ENCODE measurements around the gene HIPK2. TPM values are rescaled to one million over a fixed set of nuclear protein-coding genes. Genes with fewer than 3 reads are reported as not detected.

The HIPK2 gene
- polyA plus RNA-seq, 2 of the 4 experiments (the other 2 are of a cell fraction) = 11.3 to 12.1 TPM

GRCh38 chr7:139657725-139658124, 120.1 kb downstream of the HIPK2 start:
- WGBS (ENCODE audit: missing lambda C conversion rate) = 93% methylated on average over 1 of the region's 1 CpG
- H3K9me3 ChIP-seq = no peaks in the 10 kb centered on the region
- FAIRE-seq (no peak), ATAC-seq (no peak), DNase-seq (ENCODE audit: low read depth in 1 of 2, low spot score in 1 of 2) (no peak)
- no peak overlapping the region for H3K27ac ChIP-seq
- ChIA-PET CTCF (interaction anchor here (1.8 to 3.7 kb wide), 2 partner anchors 11 to 113 kb away, joined by 3 to 21 read pairs; no protein-coding TSS in a partner anchor), POLR2A (no interaction called here)
- no peak overlapping the region for H3K4me3 ChIP-seq
- no peak overlapping the region for H3K4me2 ChIP-seq
- TF ChIP-seq FOXS1 (CRISPR knock-in tag; IDR thresholded peaks at IDR 0.05) = no peak
- no peak for TF ChIP-seq RAD21 (conservative IDR thresholded peaks at IDR 0.05 in 1 of 2, IDR thresholded peaks at IDR 0.05 in 1 of 2)
- no peak for TF ChIP-seq ZSCAN20 (CRISPR knock-in tag; IDR thresholded peaks at IDR 0.05)
- TF ChIP-seq EHF (CRISPR knock-in tag; IDR thresholded peaks at IDR 0.05) = no peak
- TF ChIP-seq EP300 (IDR thresholded peaks at IDR 0.05) = no peak
- no peak for TF ChIP-seq HOXB5 (CRISPR knock-in tag; IDR thresholded peaks at IDR 0.05)
- no peak for TF ChIP-seq ZFP36 (IDR thresholded peaks at IDR 0.05; ENCODE audit: borderline replicate concordance, partially characterized antibody)
- no peak for TF ChIP-seq BCL3 (IDR thresholded peaks at IDR 0.05)
- no peak for TF ChIP-seq NPAS2 (CRISPR knock-in tag; IDR thresholded peaks at IDR 0.05; ENCODE audit: borderline replicate concordance)
- no peak for TF ChIP-seq PBX3 (IDR thresholded peaks at IDR 0.05)
- TF ChIP-seq RARB (CRISPR knock-in tag; IDR thresholded peaks at IDR 0.05) = no peak
- no peak for TF ChIP-seq CTCF (IDR thresholded peaks at IDR 0.05)
- no peak for TF ChIP-seq HEYL (CRISPR knock-in tag; IDR thresholded peaks at IDR 0.05)
- no peak for TF ChIP-seq FOSB (CRISPR knock-in tag; IDR thresholded peaks at IDR 0.05)
- TF ChIP-seq EHMT2 (IDR thresholded peaks at IDR 0.05; ENCODE audit: low read depth) = no peak
- no peak for TF ChIP-seq TFCP2L1 (CRISPR knock-in tag; IDR thresholded peaks at IDR 0.05)
- TF ChIP-seq HOXA7 (CRISPR knock-in tag; IDR thresholded peaks at IDR 0.05) = no peak
- no peak for TF ChIP-seq ELK1 (IDR thresholded peaks at IDR 0.05; ENCODE audit: low read depth, low read length)
- no peak for TF ChIP-seq RNF2 (IDR thresholded peaks at IDR 0.05; ENCODE audit: borderline replicate concordance, low read depth)
- no peak for TF ChIP-seq MYC (IDR thresholded peaks at IDR 0.05; ENCODE audit: borderline replicate concordance, low read length)
- H3K4me1 ChIP-seq = peaks cover 26% of the 10 kb centered on the region; the same call in 2 of the 3 replicates

GRCh38 chr7:139656387-139656786, 121.4 kb downstream of the HIPK2 start:
- ChIA-PET POLR2A (no interaction called here), CTCF (interaction anchor here (0.5 to 3.7 kb wide), 5 partner anchors 8 to 185 kb away, joined by 3 to 21 read pairs (median 4); no protein-coding TSS in a partner anchor)
- Histone ChIP-seq H3K4me3 (no peak overlapping the region), H3K4me1 (peaks cover 34% of the 10 kb centered on the region), H3K9me3 (no peaks in the 10 kb centered on the region), H3K27ac (no peak overlapping the region), H3K4me2 (no peak overlapping the region)
- ATAC-seq = no peak
- no peak for FAIRE-seq
- no peak for DNase-seq (ENCODE audit: low read depth in 1 of 2, low spot score in 1 of 2)
- no peak for TF ChIP-seq KDM1A (IDR thresholded peaks at IDR 0.05; ENCODE audit: low read depth)
- no peak for TF ChIP-seq EHF (CRISPR knock-in tag; IDR thresholded peaks at IDR 0.05)
- TF ChIP-seq RCOR1 (IDR thresholded peaks at IDR 0.05; ENCODE audit: low read depth, low read length) = no peak
- TF ChIP-seq PBX3 (IDR thresholded peaks at IDR 0.05) = no peak
- no peak for TF ChIP-seq HOXB13 (CRISPR knock-in tag; IDR thresholded peaks at IDR 0.05; ENCODE audit: low read depth)
- TF ChIP-seq CEBPB (IDR thresholded peaks at IDR 0.05) = no peak
- TF ChIP-seq KDM5A (IDR thresholded peaks at IDR 0.05) = no peak
- WGBS (ENCODE audit: missing lambda C conversion rate) = 93% methylated on average over 6 of the region's 6 CpGs

Measured in A549 (cell line).